Epithelial cell of prostate (primary cell): Measurements from ENCODE around the gene ADPRS.

Experiments used
- DNase-seq: peaks from one replicate; pipeline ENCODE4 v3.0.0-alpha.2; 2011; ENCODE audit warnings: low read depth, low spot score
- H3K27ac ChIP-seq: fragments of 450-650 bp; 2 replicates; pipeline ENCODE4 v1.5.1; 2017; ENCODE audit warnings: mild to moderate bottlenecking

ADPRS gene, protein sequence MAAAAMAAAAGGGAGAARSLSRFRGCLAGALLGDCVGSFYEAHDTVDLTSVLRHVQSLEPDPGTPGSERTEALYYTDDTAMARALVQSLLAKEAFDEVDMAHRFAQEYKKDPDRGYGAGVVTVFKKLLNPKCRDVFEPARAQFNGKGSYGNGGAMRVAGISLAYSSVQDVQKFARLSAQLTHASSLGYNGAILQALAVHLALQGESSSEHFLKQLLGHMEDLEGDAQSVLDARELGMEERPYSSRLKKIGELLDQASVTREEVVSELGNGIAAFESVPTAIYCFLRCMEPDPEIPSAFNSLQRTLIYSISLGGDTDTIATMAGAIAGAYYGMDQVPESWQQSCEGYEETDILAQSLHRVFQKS

GRCh38 chr1:36088577-36089392, at the start of gene ADPRS:
Gene ADPRS, plus strand, starts transcription at chr1:36088892. Its CDS starts 13 bp downstream, at chr1:36088905.
- peak within 1 kb of the TSS; percentile 75 for H3K27ac ChIP-seq
- peak; percentile 63 for DNase-seq

DNA sequence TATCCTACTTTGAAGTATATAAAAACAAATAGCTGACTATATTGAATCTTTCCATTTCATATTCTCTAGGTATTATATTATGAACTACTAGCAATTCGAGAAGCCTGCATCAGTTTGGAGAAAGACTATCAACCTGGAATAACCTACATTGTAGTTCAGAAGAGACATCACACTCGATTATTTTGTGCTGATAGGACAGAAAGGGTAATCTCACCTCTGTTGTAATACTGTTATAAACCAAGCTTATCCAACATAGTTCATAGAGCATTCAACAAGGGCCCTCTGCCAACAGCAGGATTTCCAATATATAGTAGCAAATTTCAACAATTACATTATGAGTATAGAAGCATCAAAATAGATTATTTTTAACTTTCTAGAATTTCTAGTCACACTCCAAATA, 48.5 kb upstream of the ADPRS start:
- H3K27ac ChIP-seq, result no peak overlapping the region
- no peak for DNase-seq

DNA sequence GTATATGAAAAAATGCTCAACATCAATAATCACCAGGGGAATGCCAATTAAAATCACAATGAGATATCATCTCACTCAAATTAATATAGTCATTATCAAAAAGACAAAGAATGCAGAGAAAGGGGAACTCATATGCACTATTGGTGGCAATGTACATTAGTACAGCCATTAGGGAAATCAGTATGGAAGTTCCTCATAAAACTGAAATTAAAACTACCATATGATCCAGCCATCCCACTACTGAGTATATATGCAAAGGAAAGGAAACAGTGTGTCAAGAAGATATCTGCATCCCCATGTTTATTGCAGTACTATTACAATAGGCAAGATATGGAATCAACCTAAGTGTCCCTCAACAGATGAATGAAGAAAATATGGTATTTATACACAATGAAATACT, 36.9 kb upstream of the ADPRS start:
- no peak overlapping the region for H3K27ac ChIP-seq
- DNase-seq, result no peak

- H3K27ac ChIP-seq, result no peak overlapping the region
Observed at GRCh38 chr1:36053978-36054377, 34.7 kb upstream of the ADPRS start.

DNA sequence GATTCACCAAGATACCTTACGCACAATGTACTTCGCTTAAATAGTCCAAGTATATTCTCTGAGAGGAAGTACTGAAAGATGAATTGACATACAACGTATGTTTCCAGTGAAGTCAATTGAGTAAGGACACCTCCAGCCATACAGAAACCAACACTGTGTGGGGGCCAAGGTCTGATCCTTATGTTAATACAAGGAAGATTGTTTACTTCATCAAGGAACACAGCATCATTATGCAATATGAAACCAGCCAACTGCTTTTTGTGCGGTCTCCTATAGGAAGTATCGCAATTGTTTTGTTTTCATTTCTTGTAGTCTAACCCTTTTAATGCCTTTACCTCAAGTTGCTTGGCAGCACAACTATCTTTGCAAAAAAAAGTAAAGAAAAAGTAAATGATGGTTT, 33.0 kb upstream of the ADPRS start:
- DNase-seq, result no peak
- no peak overlapping the region for H3K27ac ChIP-seq

More at GRCh38 chr1:36053978-36054377, 34.7 kb upstream of the ADPRS start:
- no peak for DNase-seq

DNA sequence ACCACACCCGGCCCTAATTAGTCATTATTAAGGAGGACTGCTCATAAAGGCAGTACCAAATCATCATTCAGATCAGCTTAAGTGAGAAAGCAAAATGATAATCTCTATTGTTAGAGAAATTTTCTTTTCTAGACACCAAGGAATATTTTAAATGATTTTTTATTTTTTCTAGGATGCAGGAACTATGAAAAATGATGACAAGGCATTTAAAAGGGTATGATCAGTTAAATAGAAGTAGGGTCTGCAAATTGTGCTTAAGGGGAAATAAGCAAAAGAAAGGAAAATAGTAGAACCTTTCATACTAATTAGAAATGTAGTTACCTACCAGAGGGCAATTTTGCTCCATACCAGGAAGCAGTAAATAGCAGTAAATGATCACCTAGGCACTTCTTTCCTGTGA, 26.4 kb upstream of the ADPRS start:
- no peak for DNase-seq
- no peak overlapping the region for H3K27ac ChIP-seq

- no peak overlapping the region for H3K27ac ChIP-seq
- no peak for DNase-seq
Observed at GRCh38 chr1:36067871-36068270, 20.8 kb upstream of the ADPRS start.

GRCh38 chr1:36068866-36069265, 19.8 kb upstream of the ADPRS start:
- DNase-seq, result no peak
- H3K27ac ChIP-seq, result no peak overlapping the region

- DNase-seq, result no peak
- H3K27ac ChIP-seq, result no peak overlapping the region
Observed at GRCh38 chr1:36070349-36070748, 18.3 kb upstream of the ADPRS start.

DNA sequence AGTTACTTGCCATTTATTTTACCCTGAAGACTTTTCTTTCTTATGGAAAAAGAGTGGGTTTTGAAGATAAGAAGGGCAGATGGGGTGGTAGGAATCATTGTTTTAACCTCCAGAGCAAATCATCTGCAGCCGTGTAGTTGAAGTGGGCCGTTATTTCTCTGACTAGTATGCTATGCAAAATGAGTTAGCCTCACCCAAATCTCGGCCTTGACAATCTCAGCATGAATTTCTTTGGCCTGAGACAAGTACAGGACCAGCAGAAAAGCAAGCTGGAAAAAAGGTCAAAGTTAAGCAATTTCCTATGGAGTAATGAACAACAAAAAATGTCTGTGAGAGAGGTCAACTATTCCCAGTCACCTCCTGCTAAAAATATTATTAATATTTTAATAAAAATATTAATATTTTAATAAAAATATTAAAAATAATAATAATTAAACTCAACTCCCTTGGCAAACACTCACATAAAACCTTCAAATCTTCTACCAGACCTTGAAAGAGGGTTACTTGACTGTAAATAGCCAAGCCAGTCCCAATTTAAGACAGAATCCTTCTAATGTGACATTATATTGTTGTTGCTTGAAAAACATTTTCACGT, 11.6 kb upstream of the ADPRS start:
- no peak overlapping the region for H3K27ac ChIP-seq
- DNase-seq, result no peak

DNA sequence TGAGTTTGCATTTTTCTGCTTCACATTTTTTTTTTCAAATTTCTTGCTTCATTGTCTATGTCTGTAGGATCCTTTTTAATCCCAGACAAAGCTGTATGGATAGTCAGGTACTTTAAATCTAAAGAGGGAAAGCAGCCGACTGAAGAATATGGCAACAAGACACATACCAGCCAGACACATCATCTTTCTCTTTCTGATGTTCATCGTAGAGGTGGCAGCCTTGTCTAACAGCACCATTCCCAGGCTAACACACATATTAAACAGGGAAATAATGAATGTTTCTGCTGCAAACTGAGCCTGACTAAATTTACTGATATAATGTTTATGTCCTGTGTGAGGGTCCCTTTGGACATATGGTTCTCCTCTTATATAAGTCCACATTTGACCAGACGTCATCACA, 8.5 kb upstream of the ADPRS start:
- H3K27ac ChIP-seq, result no peak overlapping the region
- DNase-seq, result no peak

DNA sequence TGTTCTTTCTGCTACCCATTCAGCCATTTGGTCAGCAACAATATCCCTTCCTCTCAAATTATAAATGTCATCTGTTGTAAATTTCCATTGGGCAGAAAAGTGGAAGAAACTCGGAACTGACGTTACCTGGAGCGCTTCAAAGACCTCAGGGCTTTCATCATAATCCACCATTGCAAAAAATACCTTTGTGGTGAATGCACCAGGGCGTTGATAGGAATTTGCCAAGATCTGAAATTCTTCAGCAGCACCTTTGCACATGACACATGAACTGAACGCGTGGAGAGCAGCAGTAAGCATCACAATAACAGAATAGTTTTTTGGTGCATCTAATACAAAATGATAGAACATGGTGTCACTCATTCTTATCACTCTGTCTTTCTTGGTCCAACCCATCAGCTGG, 7.9 kb upstream of the ADPRS start:
- H3K27ac ChIP-seq, result no peak overlapping the region
- DNase-seq, result no peak

- DNase-seq, result no peak
- no peak overlapping the region for H3K27ac ChIP-seq
Observed at GRCh38 chr1:36081926-36082485, 6.7 kb upstream of the ADPRS start.

DNA sequence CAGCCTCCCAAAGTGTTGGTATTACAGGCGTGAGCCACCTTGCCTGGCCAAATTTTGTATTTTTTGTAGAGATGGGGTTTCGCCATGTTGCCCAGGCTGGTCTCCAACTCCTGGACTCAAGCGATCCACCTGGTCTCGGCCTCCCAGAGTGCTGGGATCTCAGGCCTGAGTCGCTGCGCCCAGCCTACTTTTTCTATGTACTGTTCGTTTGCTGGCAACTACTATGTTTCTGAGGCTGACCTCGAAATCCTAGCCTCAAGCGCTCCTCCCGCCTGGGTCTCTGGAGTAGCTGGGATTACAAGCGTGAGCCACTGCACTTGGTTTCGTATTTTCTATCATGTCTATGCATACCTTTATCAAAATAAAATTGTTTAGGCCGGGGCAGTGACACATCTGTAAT, 5.5 kb upstream of the ADPRS start:
- H3K27ac ChIP-seq, result no peak overlapping the region
- DNase-seq, result no peak

GRCh38 chr1:36083635-36084496, 4.8 kb upstream of the ADPRS start, which contains the start of gene TEKT2:
Gene TEKT2, plus strand, starts transcription at chr1:36084094. Its CDS starts 828 bp downstream, at chr1:36084922.
- no peak for DNase-seq
- no peak within 1 kb of the TSS for H3K27ac ChIP-seq

- no peak overlapping the region for H3K27ac ChIP-seq
- no peak for DNase-seq
Observed at GRCh38 chr1:36084497-36085115, 4.1 kb upstream of the ADPRS start.

DNA sequence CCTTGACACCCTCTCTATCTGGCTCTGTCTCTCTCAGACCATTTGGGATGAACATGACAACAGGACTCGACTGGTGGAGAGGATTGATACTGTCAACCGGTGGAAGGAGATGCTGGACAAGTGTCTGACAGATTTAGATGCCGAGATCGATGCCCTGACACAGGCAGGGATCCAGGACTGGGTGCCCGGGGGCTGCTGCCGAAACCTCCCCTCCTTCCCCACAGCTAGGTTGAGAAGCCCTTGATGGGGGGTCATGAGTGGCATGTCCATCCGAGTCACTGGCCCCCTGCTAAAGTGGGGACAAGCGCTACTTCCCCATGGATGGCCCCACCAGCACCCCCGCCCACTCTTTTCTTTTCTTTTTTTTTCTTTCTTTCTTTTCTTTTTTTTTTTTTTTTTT, 3.6 kb upstream of the ADPRS start:
- DNase-seq, result no peak

DNA sequence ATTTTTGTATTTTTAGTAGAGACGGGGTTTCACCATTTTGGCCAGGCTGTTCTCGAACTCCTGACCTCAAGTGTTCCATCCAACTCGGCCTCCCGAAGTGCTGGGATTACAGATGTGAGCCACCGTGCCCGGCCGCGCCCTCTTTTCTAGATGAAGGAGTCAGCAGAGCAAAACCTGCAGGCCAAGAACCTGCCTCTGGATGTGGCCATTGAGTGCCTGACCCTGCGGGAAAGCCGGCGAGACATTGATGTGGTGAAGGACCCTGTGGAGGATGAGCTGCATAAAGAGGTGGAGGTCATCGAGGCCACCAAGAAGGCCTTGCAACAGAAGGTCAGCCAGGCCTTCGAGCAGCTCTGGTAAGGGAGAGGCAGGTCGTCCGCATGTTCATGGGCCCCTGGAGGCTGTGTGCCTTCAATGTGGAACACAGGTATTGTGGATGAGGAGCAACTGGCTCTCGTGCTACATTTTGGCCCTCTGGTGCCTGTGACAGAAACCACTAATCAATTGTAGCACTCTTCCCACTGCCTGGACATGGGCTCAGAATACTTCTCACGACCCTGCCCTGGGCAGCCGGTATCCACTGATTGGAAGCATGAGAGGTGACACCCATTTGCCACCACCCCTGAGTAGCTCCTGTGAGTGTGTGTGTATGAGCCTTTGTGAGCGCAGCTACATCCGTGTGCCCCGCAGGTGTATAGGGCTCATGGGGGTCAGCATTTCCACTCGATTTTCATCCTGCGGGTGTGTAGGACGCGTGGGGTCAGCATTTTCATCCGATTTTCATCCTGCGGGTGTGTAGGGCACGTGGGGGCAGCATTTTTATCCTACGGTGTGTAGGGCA, 2.8 kb upstream of the ADPRS start:
- no peak for DNase-seq
- H3K27ac ChIP-seq, result no peak overlapping the region

More for the DNA sequence above, 3.6 kb upstream of the ADPRS start:
- no peak overlapping the region for H3K27ac ChIP-seq
